Colon (tissue), 2 donors: ENCODE results near the gene BPIFB6.

Experiments used
- FAIRE-seq: peaks from 2 replicates; lab custom pipeline; 2012; peaks lifted over from hg19 to GRCh38; lab: Jason Lieb, UNC
- donor health status: control.
- donor health status: control.

The BPIFB6 gene

GRCh38 chr20:33063271-33063670 is 31.8 kb downstream of the BPIFB6 start:
- FAIRE-seq: no peak

- FAIRE-seq: no peak
Measured at GRCh38 chr20:33064572-33065287, 33.3 kb downstream of the BPIFB6 start.

- no peak for FAIRE-seq
Measured at GRCh38 chr20:33065785-33066184, 34.3 kb downstream of the BPIFB6 start.

- FAIRE-seq: no peak
Measured at GRCh38 chr20:33067806-33068205, 36.4 kb downstream of the BPIFB6 start.

- no peak for FAIRE-seq
Measured at GRCh38 chr20:33068251-33068939, 36.9 kb downstream of the BPIFB6 start.

- no peak for FAIRE-seq
Measured at GRCh38 chr20:33069673-33070072, 38.2 kb downstream of the BPIFB6 start.

- FAIRE-seq: no peak
Measured at GRCh38 chr20:33070111-33071053, 38.9 kb downstream of the BPIFB6 start.

GRCh38 chr20:33071198-33071597 is 39.8 kb downstream of the BPIFB6 start:
- no peak for FAIRE-seq

- FAIRE-seq: no peak
Measured at GRCh38 chr20:33072362-33072761, 40.9 kb downstream of the BPIFB6 start.

GRCh38 chr20:33072813-33073212 is 41.4 kb downstream of the BPIFB6 start:
- no peak for FAIRE-seq

- no peak for FAIRE-seq
Measured at GRCh38 chr20:33074675-33075074, 43.2 kb downstream of the BPIFB6 start.

- no peak for FAIRE-seq
Measured at GRCh38 chr20:33075281-33075680, 43.8 kb downstream of the BPIFB6 start.

GRCh38 chr20:33076662-33077372 is 45.4 kb downstream of the BPIFB6 start:
- no peak for FAIRE-seq

- no peak for FAIRE-seq
Measured at GRCh38 chr20:33079259-33079658, 47.8 kb downstream of the BPIFB6 start, which contains the start of gene BPIFB4. BPIFB4 (plus strand) TSS chr20:33079643; CDS start chr20:33081527, 1,884 bp downstream.

GRCh38 chr20:33081411-33082154 is 50.1 kb downstream of the BPIFB6 start:
- no peak for FAIRE-seq

GRCh38 chr20:33082546-33082945 is 51.1 kb downstream of the BPIFB6 start:
- FAIRE-seq: no peak

GRCh38 chr20:33083544-33084340 is 52.3 kb downstream of the BPIFB6 start:
- FAIRE-seq: no peak

GRCh38 chr20:33084722-33085121 is 53.3 kb downstream of the BPIFB6 start:
- FAIRE-seq: no peak

GRCh38 chr20:33086052-33086722 is 54.7 kb downstream of the BPIFB6 start:
- no peak for FAIRE-seq

- no peak for FAIRE-seq
Measured at GRCh38 chr20:33091147-33091546, 59.7 kb downstream of the BPIFB6 start.
